Measurements from ENCODE around the gene SPRR2B.
"Not testable (repeated sequence)": the region's sequence is repeated elsewhere in the genome, so short reads cannot be mapped to it uniquely, and the experiment has no call there.

Gene SPRR2B

GRCh38 chr1:153032677-153033308 is 38.6 kb downstream of the SPRR2B start:
- no peak for DNase-seq (ENCODE audit: low spot score)

- DNase-seq (ENCODE audit: low spot score): no peak
Observed at GRCh38 chr1:153032073-153032472, 39.3 kb downstream of the SPRR2B start.

- no peak for DNase-seq (ENCODE audit: low spot score)
Observed at GRCh38 chr1:153030895-153031294, 40.5 kb downstream of the SPRR2B start, which contains the start of gene SPRR1B. TSS of gene SPRR1B (plus strand) at chr1:153031203. CDS start at chr1:153032346, 1,143 bp downstream.

- no peak for DNase-seq (ENCODE audit: low spot score)
Observed at GRCh38 chr1:153028766-153029165, 42.6 kb downstream of the SPRR2B start.

GRCh38 chr1:153025797-153026196 is 45.6 kb downstream of the SPRR2B start:
- no peak for DNase-seq (ENCODE audit: low spot score)

GRCh38 chr1:153024413-153024812 is 47.0 kb downstream of the SPRR2B start:
- no peak for DNase-seq (ENCODE audit: low spot score)

GRCh38 chr1:153023109-153023508 is 48.3 kb downstream of the SPRR2B start:
- no peak for DNase-seq (ENCODE audit: low spot score)

- not testable (repeated sequence) for DNase-seq (ENCODE audit: low spot score)
Observed at GRCh38 chr1:153022340-153022739, 49.1 kb downstream of the SPRR2B start.

GRCh38 chr1:153021829-153022228 is 49.6 kb downstream of the SPRR2B start:
- not testable (repeated sequence) for DNase-seq (ENCODE audit: low spot score)

All from kidney capillary endothelial cell (primary cell).